ENCODE data around the gene NQO1.
"Not testable (repeated sequence)": the region's sequence is repeated elsewhere in the genome, so short reads cannot be mapped to it uniquely, and the experiment has no call there.

GRCh38 chr16:69729030-69729429 lies 2.7 kb upstream of the NQO1 start:
- not testable (repeated sequence) for TF ChIP-seq CTCF (IDR thresholded peaks at IDR 0.05; ENCODE audit: insufficient read depth, low read depth, low read length); EZH2 (IDR thresholded peaks at IDR 0.05; ENCODE audit: insufficient read depth, low read length)

All from astrocyte (in vitro differentiated cells and primary cell).